A549 (cell line): ENCODE data around the gene DYRK4.

Source experiments
- BCL3 ChIP-seq: fragments of >200 bp; sonication (Bioruptor Twin); formaldehyde crosslinking; IDR thresholded peaks from 3 replicates; pipeline ENCODE4 v1.6.1; 2016
- EP300 ChIP-seq, 2 experiments: fragments of >200 bp; sonication (Bioruptor Twin); formaldehyde crosslinking; IDR thresholded peaks; 2 replicates in 1 of 2; 3 replicates in 1 of 2; pipeline ENCODE4 v1.6.1; 2016 to 2017
- ESRRA ChIP-seq: fragments of 150-350 bp; IDR thresholded peaks from 2 replicates; pipeline ENCODE4 v1.6.1; 2014; ENCODE audit warnings: mild to moderate bottlenecking, low read length, borderline replicate concordance
- KDM5A ChIP-seq: fragments of 200-600 bp; sonication (generic); IDR thresholded peaks from 2 replicates; pipeline ENCODE4 v1.6.1; 2016; ENCODE audit warnings: antibody characterized with exemption, mild to moderate bottlenecking
- POLR2A ChIP-seq: IDR thresholded peaks from 2 replicates; pipeline ENCODE4 v1.6.1; 2012; ENCODE audit warnings: mild to moderate bottlenecking, low read length
- RAD21 ChIP-seq, 2 experiments: fragments of >200 bp in 1 of 2; sonication (Bioruptor Twin) in 1 of 2; formaldehyde crosslinking in 1 of 2; IDR thresholded peaks in 1 of 2; conservative IDR thresholded peaks in 1 of 2; 2 replicates in 1 of 2; 3 replicates in 1 of 2; pipeline ENCODE4 v1.6.1; 2012 to 2018; ENCODE audit warnings: inconsistent platforms in 1 of 2
- REST ChIP-seq: fragments of 200-600 bp; sonication (generic); IDR thresholded peaks from 2 replicates; pipeline ENCODE4 v1.6.1; 2016; ENCODE audit warnings: antibody characterized with exemption, mild to moderate bottlenecking, moderate library complexity
- RFX5 ChIP-seq: fragments of 450-650 bp; IDR thresholded peaks from 2 replicates; pipeline ENCODE4 v1.7.1; 2014; ENCODE audit warnings: antibody characterized with exemption, mild to moderate bottlenecking, moderate library complexity
- SMC3 ChIP-seq: fragments of >200 bp; sonication (Bioruptor Twin); formaldehyde crosslinking; IDR thresholded peaks from 3 replicates; pipeline ENCODE4 v1.6.1; 2018; ENCODE audit warnings: inconsistent platforms

- no peak for TF ChIP-seq RAD21 (conservative IDR thresholded peaks at IDR 0.05 in 1 of 2, IDR thresholded peaks at IDR 0.05 in 1 of 2)
- no peak for TF ChIP-seq POLR2A
- no peak for TF ChIP-seq BCL3
- no peak for TF ChIP-seq RFX5
- TF ChIP-seq EP300 (IDR thresholded peaks at IDR 0.05): no peak
- no peak for TF ChIP-seq SMC3
- TF ChIP-seq ESRRA: no peak
- TF ChIP-seq KDM5A: no peak
- no peak for TF ChIP-seq REST
These were observed 9.8 kb upstream of the DYRK4 start for GRCh38 chr12:4552191-4552590.
